Peyer's patch (tissue), 4 donors: ENCODE measurements around the gene SS18L1.

Experiments used
- CTCF ChIP-seq, 6 experiments: fragments of 450-650 bp in 4 of 6; fragments of 200-600 bp in 2 of 6; sonication (generic) in 1 of 6; IDR thresholded peaks; one replicate each; pipeline ENCODE4 v1.5.1; 2017 to 2019; ENCODE audit warnings: antibody characterized with exemption in 6 of 6, mild to moderate bottlenecking in 3 of 6, moderate library complexity in 1 of 6
- POLR2A ChIP-seq, 2 donors: fragments of 450-650 bp; IDR thresholded peaks; one replicate each; pipeline ENCODE4 v1.5.1; 2017; ENCODE audit warnings: antibody characterized with exemption in 2 of 2, mild to moderate bottlenecking in 2 of 2, moderate library complexity in 2 of 2

GRCh38 chr20:62151835-62152364 is 8.3 kb downstream of the SS18L1 start:
- no peak for TF ChIP-seq POLR2A (IDR thresholded peaks at IDR 0.05)
- no peak for TF ChIP-seq CTCF (IDR thresholded peaks at IDR 0.05)
